ENCODE measurements around the gene ALG1L2.
"Not testable (repeated sequence)": the region's sequence is repeated elsewhere in the genome, so short reads cannot be mapped to it uniquely, and the experiment has no call there.

Gene ALG1L2, protein sequence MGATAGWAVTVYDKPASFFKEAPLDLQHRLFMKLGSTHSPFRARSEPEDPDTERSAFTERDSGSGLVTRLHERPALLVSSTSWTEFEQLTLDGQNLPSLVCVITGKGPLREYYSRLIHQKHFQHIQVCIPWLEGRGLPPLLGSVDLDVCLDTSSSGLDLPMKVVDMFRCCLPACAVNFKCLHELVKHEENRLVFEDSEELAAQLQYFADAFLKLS

DNA sequence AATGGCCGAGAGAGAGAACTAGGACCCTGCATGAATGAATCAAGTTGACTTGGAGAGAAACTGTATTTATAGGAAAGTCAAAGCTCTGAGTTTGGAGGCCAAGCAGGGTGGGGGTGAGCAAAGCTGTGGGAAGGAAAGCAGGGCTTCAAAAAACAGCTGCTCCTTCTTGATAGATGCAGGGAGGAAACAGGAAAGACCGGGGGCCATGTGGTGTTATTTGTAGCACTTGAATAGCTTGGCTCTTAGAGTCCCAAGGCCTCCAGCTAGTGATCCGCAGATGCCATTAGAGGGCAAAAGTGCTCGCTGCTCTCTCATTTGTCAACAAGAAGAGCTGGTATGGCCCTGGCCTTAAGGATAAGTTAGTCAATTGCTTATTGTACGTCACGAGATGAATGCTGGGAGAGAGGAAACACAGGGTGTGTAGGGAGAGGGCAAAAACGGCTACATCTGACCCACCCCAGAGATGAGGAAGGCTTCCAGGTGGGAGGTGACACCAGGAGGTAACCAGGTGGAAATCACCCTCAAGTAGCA lies at the start of gene ALG1L2:
Gene ALG1L2, plus strand, starts transcription at position 481 of the 531 bp plus-strand sequence. CDS start 186 bp downstream, outside the sequence.
- DNase-seq (ENCODE audit: low read depth), result no peak

DNA sequence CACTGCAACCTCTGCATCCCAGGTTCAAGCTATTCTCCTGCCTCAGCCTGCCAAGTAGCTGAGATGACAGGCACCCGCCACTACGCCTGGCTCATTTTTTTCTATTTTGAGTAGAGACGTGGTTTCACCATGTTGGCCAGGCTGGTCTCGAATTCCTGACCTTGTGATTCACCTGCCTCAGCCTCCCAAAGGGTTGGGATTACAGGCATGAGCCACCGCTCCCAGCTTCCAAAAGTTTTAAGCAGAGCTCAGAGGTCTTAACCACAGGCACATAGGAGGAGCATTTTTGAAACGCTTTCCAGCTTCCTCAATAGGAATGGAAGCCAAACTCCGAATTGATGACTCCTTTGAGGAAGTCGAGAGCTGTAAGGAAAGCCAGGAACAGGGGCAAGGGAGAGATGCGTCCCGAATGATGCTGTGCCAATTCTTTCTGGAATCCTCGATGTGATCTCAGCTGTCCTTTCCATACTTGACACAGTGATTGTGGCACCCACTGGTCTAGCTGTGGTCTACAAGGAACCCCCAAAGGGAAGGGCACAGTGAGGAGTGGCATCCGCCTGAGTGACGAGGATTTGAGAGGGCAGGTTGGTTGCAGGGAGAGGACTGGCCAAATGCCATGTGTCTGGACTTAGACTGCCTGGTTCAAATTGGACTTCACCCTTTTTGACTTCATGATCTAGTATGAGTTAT lies 44.4 kb upstream of the ALG1L2 start:
- not testable (repeated sequence) for DNase-seq (ENCODE audit: low read depth)

DNA sequence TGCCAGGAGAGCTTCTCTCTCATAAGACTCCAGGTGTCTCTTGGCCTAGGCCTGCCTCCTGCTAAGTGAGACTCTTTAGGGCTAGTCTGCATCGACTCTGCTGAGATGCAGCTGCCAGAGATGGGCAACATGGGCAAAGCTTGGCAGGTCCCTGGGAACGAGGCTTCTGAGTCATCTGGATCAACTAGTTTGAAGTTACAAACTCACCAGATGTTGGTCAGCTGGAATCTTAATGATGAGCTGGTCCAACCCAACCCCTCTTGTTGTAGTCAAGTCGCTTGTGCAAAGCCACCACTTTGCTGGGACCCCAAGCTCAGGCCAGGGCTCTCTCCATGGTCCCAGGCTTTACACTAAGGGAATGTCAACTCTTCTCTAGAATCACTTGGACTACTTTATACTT lies 38.9 kb upstream of the ALG1L2 start:
- DNase-seq (ENCODE audit: low read depth), result not testable (repeated sequence)

DNA sequence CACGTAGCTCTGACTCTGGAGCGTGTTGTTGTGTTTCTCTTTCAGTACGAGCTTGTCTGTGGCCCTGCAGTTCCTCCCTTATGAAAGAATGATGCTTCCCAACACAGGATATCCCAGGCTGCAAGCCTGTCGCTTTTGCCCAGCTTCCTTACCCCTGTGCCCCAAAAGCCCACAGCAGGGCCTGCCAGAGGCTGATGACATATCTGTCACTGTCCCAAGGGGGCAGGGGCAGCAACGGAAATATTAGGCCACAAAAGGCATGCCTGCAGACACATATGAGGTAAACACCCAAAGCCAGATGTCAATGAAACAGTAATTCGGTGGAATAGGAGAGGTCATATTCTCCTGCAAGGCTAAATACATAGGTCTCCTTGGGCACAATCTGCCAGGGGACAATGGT lies 38.0 kb upstream of the ALG1L2 start:
- DNase-seq (ENCODE audit: low read depth), result not testable (repeated sequence)

DNA sequence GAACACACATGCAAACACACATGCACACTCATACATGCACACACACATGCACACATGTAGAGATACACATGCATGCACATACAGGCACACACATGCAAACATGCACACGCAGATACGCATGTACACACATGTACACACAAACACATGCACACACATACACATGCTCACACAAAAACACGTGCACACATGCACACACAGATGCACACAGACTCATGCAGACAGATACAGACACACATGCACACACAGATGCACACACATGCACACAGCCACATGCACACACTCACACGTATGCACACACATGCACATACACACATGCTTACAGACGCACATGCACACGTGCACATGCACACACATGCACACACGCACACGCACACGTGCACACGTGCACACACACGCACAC lies 37.3 kb upstream of the ALG1L2 start:
- DNase-seq (ENCODE audit: low read depth), result no peak

DNA sequence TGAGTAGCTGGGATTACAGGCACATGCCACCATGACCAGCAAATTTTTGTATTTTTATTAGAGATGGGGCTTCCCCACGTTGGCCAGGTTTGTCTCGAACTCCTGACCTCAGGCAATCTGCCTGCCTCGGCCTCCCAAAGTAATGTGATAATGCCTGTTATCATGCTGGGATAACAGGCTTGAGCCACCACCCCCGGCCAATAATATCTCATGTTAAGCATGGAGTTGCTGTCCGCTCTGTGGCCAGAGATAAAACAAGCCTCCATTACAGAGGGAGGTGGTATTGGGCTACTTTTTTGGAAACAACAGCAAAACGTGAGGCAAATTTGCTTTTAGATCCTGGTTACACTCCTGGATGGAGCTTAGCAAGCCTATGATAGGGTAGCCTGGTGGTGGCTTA lies 32.9 kb upstream of the ALG1L2 start:
- DNase-seq (ENCODE audit: low read depth), result no peak

DNA sequence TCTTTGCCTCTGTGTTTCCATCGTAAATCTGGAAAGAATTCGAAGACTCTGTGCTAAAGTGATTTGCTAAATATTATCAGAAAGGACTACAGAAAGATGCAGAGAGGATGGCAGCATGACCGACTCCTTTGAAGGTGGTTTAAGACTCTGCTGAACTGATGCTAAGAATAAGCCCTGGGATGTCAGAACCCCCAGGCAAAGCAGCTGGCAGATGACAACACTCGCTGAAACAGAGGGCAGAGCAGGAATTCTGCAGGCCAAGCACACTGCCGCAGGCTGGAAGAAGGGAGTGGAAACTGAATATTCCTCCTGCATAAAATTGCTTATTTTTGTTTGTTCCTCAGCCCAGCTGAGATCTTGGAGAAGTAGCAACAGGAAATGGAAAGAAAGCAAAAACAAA lies 29.3 kb upstream of the ALG1L2 start:
- DNase-seq (ENCODE audit: low read depth), result not testable (repeated sequence)

DNA sequence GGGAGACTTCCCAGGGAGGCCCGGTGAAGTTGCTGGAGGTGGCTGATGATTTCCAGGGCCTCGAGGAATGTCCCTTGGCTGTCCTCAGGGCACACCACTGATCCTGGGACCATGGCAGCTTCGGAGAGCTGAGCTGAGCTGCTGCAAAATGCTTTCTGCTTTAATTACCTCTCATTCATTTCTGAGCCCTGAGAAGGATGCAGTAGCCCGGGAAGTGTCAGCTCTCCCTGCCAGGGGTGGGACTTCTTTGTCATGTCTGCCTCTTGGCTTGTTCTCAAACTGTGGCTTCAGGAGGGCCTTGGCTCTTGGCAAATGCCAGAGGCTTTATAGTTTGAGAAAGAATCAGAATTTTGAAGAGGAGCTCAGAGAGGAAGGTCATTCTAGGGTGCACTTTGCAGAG lies 28.7 kb upstream of the ALG1L2 start:
- not testable (repeated sequence) for DNase-seq (ENCODE audit: low read depth)

DNA sequence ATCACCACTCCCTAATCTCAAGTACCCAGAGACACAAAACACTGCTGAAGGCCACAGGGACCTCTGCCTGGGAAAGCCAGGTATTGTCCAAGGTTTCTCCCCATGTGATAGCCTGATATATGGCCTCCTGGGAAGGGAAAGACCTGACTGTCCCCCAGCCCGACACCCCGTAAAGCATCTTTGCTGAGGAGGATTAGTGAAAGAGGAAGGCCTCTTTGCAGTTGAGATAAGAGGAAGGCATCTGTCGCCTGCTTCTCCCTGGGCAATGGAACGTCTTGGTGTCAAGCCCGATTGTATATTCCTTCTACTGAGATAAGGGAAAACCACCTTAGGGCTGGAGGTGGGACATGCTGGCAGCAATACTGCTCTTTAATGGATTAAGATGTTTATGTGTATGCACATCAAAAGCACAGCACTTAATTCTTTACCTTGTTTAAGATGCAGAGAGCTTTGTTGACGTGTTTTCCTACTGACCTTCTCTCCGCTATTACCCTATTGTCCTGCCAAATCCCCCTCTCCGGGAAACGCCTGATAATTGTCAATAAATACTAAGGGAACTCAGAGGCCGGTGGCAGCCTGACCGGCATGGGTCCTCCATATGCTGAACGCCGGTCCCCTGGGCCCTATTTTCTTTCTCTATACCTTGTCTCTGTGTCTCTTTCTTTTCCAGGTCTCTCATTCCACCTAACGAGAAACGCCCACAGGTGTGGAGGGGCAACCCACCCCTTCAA lies 23.9 kb upstream of the ALG1L2 start:
- not testable (repeated sequence) for DNase-seq (ENCODE audit: low read depth)

DNA sequence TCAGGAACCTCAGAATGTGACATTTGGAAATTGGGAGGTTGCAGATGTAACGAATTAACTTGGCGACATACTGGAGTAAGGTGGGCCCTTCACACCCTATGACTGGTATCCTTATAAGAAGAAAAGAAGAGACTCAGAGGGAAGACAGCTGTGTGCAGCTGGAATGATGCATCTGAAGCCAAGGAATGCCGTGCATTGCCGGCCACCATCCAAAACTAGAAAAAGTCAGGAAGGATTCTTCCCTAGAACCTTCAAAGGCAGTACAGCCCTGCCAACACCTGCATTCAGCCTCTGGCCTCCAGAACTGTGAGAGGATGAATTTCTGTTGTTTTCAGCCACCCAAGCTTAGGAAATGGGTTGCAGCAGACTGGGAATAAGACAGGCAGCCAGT lies 23.4 kb upstream of the ALG1L2 start:
- not testable (repeated sequence) for DNase-seq (ENCODE audit: low read depth)

DNA sequence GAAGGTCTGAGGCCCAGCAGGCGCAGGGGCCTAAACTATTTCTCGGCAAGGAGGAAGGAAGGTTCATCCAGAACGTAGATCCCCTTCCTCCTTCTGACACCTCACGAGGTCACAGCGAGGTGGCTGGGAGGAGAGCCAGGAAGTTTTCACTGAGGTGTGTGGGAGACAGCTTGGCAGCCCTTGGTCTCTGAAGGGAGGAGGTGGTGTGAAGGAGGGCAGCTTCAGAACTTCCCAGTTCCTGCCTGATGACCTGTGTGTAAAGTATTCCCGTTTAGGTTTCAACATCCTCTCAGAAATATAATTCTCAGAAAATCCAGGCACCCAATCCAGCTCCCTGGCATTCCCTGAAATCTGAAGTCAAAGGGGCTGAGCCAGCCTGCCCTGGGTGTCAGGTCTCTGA lies 22.9 kb upstream of the ALG1L2 start:
- not testable (repeated sequence) for DNase-seq (ENCODE audit: low read depth)

DNA sequence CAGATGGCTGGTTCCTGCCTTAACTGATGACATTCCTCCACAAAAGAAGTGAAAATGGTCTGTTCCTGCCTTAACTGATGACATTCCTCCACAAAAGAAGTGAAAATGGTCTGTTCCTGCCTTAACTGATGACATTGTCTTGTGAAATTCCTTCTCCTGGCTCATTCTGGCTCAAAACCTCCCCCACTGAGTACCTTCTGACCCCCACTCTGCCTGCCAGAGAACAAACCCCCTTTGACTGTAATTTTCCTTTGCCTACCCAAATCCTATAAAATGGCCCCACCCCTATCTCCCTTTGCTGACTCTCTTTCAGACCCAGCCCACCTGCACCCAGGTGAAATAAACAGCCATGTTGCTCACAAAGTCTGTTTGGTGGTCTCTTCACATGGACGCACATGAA lies 22.5 kb upstream of the ALG1L2 start:
- not testable (repeated sequence) for DNase-seq (ENCODE audit: low read depth)

DNA sequence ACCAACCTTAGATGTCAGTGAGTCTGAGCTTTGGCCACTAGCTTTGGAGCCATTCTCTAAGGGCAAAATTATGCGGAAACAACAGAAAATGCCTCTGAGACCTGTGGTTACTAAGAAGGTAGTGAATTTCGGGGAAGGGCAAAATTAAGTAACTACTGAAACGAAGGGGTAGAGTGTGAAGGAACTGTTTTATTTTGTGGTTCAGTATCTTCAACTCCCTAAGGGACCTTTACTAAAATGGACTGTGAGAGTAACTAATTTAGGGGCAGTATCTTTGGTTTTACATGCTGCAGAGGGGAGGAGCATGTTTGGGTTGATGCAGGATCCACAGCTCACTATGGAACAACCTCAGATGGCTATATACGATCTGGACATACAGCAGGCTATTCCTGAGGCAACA lies 8.0 kb upstream of the ALG1L2 start:
- no peak for DNase-seq (ENCODE audit: low read depth)

DNA sequence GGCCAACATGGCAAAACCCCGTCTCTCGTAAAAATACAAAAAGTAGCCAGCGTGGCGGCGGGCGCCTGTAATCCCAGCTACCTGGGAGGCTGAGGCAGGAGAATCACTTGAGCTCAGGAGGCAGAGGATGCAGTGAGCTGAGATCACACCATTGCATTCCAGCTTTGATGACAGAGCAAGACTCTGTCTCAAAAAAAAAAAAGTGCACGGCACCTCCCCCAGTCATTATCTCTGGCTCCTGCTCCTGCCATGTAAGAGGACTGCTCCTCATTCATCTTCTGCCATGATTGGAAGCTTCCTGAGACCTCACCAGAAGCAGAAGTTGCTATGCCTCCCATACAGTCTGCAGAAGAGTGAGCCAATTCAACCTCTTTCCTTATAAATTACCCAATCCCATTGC lies 4.0 kb upstream of the ALG1L2 start:
- DNase-seq (ENCODE audit: low read depth), result no peak

DNA sequence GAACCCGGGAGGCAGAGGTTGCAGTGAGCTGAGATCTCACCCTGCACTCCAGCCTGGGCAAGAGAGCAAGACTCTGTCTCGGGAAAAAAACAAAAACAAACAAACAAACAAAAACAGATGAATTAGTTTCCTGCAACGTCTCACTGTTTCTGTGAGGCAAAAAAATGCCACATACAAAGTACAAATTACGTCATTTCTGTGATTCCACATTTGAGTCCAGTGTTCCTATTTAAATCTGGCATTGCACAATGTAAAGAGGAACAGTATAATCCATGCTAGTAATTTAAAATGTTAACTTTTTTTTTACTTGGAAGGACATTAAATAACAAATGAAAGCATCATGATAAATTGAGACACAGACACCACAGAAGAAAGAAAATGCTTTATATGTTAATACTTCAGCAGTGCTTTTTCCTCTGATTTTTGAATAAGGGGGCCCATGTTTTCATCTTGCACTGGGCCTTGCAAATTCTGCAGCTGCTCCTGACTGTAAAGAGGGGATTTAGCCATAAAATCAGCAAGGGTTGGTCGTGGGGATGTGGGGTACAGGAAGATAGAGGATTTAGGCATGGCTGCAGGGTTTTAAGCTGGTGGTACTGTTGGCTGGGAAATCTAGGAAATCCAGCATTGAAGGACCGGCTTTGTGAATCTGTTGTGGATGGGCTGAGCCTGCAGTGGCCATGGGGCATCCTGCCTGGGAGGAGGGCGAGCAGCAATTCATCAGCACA lies 1.9 kb downstream of the ALG1L2 start:
- DNase-seq (ENCODE audit: low read depth), result not testable (repeated sequence)

DNA sequence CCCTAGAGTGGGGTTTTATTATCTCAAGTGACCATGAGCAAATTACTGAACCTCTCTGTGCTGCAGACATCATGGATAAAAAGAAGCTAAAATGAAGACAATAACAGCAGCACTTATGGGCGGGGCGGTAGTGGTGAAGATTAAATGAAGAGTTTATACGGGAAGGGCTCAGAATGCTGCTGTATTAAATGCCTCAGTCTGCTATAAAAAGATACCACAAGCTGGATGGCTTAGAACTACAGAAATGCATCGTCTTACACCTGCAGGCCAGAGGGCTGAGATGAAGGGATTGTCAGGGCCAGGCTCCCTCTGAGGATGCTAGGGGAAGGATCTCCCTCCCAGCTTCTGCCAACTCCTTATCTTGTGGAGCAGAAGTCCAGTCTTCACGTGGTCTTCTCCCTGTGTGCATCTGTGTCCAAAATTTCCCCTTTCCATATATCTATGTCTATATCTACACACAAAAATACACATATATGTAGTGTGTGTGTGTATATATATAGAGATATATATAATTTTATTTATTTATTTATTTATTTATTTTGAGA lies 2.9 kb downstream of the ALG1L2 start:
- no peak for DNase-seq (ENCODE audit: low read depth)

DNA sequence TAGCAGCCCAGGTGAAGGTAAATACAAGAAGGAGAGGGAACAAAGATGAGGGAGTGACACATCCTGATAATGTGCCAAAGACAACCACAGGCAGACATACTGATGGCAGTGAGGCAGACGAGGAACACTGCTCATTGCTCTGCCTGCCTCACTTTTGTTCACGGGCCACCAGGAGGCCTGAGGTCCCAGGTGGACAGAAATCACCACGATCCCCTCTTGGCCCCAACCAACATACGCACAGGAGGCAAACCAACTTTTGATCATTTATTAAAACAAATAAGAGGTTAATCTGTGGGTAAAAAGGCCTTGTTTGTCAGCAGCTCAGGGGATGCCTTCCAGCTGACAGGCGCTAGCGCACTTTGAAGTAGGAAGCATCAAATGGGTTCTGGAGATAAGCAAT lies 4.2 kb downstream of the ALG1L2 start:
- DNase-seq (ENCODE audit: low read depth), result no peak

DNA sequence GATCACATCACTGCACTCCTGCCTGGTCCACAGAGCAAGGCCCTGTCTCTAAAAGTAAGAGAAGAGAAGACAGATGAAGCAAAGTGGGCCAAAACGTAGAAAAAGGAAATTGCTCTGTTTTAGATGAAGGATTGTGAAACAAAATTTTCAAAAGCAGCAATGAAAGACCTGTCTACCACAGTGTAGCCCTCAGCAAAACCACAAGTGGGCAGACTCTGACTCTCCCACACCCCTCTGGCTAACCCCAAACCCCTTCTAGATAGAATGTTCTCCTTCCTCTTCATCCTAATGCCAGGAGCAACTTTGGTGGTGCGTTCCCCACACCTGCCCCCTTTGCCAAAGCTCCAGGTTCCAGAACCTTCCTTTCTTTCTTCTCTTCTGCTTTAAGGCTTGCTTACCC lies 5.0 kb downstream of the ALG1L2 start:
- not testable (repeated sequence) for DNase-seq (ENCODE audit: low read depth)

DNA sequence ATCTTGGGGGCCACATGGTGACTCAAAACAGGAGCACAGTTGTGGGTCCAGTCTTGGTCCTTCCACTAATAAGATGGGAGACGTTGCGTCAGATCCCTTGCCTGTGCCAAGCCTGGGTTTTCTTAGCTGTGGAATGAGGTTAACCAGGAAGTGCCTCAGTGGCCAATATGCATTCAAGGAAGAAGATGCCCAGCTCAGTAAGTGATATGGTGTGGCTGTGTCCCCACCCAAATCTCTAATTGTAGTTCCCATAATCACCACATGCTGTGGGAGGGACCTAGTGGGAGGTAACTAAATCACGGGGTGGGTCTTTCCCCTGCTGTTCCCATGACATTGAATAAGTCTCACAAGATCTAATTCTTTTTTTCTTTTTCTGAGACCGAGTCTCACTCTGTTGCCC lies 6.4 kb downstream of the ALG1L2 start:
- no peak for DNase-seq (ENCODE audit: low read depth)

DNA sequence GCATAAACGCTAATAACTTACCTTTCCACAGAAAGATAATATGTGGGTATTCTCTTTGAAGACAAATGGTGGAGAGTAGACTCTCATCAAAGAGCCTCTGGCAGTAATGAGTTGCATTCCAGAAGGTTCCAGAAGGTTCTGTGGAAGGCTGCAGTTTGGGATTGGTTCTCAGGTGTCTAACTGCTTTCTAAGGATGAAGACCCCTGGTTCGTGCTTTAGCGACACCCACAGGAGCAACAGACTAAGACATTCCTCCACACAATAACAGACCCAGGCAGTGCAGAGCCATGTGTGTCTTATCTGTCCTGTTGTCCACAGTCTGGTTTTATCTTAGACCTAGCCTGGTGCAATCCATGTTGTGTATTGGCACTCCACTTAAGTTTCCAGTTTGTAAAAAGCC lies 9.1 kb downstream of the ALG1L2 start:
- DNase-seq (ENCODE audit: low read depth), result not testable (repeated sequence)

DNA sequence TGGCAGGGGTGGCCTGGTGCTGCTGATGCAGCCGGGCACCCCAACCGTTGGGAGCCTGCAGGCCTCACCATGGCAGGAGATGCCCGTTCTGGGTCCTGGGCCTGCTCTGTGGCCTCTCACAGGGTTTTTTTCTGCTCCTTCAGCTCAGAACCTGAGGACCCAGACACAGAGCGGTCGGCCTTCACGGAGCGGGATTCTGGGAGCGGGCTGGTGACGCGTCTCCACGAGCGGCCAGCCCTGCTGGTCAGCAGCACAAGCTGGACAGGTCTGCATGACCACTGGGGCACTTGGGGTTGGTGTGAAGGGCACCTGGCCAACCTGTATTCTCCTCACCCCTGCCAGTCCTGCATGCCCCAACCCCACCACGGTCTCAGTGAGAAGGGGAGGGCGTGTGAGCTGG lies 10.3 kb downstream of the ALG1L2 start:
- no peak for DNase-seq (ENCODE audit: low read depth)

All from stimulated activated CD8-positive, alpha-beta memory T cell treated with anti-CD3 and anti-CD28 coated beads, Interleukin-15, amount 100 ng/mL, for 24 hours (primary cell).